HT-29 (cell line): ENCODE measurements around the gene DIS3L2. TPM values are rescaled to one million over a fixed set of nuclear protein-coding genes. Genes with fewer than 3 reads are reported as not detected.

Experiments
- DNase-seq: peaks from one replicate; pipeline ENCODE4 v3.0.0-alpha.2; 2015; ENCODE audit warnings: low spot score
- total RNA-seq: library from RNA; depleted of rRNA; stranded (reverse); fragments of >200 nt; shearing (Covaris generic); gene quantifications from 2 replicates; pipeline ENCODE4 v1.2.3, GENCODE V29; 2014

DIS3L2 gene
- total RNA-seq, 1 experiment from 2014 or later: 29.4 TPM

DNA sequence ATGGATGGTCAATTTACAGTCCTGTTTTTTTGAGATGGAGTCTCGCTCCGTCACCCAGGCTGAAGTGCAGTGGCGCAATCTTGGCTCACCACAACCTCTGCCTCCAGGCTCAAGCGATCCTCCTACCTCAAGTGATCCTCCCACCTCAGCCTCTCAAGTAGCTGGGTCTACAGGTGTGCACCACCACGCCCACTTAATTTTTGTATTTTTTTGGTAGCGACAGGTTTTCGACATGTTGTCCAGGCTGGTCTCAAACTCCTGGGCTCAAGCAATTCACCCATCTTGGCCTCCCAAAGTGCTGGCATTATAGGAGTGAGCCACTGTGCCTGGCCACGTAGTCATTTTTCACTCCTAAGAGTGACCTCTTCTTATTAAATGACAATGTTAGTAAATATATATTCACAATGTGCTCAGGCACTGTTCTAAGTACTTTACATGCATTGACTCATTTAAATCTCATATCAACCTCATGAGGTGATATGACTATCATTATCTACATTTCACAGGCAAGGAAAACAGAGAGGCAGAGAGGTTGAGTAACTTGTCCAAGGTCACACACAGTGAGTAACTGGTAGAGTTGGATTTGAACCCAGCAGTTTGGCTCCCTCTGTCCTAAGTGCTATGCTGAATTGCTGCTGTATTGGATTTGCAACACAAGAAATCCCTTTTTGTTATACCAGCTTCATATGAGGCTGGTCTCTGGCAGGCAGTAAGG lies 5.6 kb upstream of the DIS3L2 start:
- no peak for DNase-seq

DNA sequence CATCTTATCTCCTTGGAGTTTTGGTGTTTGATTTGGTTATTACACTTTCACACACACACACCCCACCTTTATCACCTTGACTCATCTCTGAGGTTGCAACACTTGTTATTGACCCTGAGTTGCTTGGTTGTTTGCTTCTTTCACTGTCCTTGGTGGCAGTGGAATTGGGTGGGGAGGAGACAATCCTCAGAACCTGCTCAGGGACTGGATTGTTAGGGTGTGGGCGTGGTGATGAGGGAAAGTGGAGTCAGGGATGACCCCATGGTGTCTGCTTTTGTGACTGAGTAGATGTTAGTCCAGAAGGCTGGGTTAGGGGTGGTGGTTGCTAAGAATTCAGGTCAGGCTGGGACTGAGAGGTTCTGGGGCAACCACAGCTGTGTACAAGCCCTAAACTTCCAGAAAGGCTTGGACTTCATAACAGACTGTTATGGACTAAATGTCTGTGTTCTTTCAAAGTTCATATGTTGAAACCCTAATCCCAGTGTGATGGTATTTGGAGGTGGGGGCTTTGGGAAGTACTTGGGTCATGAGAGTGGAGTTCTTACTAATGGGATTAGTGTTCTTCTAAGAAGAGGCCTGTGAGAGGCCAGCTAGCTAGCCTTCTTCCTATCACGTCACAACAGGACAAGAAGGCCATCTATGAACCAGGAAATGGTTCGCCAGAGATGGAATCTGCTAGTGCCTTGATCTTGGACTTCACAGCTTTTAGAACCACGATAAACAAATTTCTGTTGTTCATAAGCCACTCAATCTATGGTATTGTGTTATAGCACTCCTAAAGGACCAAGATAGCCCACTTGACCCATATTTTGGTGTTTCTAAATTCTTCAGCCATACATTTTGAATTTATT lies 3.4 kb upstream of the DIS3L2 start:
- DNase-seq: peak; percentile 8

DNA sequence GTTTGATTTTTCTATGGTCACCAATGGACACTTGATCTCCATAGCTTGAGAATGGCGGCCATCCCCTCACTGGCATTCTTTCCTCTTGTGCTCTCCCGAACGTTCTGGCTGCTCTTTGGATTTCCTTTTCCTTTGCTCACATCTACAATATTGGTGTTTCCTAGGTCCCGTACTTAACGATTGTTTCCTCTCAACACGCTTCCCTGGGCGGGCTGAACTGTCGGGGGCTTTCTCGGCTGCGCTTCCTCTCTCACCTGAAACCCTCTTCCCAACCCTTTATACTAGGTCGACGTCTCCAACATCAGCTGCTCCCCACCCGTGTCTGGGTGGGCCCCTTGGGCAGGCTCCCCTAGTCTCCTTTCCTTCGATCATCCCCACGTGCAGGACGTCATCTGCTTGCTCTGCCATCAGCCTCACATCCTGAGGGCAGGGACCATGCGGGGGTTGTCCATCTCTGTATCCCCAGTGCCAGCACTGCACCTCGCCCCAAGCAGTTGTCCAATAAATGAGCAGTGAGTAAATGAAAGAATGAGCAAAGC lies 634 bp upstream of the DIS3L2 start:
- no peak for DNase-seq

DNA sequence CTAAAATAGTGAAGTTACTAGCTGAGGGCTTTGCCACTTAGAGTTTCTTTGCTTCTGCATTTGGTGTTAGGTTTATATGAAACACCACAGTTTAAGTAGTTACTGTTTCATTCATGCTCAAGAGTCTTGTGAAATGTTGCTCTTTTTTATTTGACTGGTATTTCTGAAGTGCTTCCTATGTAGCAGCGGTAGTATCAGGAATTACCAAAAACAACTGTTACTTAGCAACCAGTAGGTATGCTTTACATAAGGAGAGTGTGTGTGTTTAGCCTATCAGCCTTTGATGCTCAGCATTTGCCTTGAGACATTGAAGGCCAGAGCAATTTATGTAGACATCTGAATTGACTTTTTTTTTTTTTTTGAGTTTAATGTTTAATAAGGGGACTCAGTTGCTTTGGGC lies 3.6 kb downstream of the DIS3L2 start:
- no peak for DNase-seq

DNA sequence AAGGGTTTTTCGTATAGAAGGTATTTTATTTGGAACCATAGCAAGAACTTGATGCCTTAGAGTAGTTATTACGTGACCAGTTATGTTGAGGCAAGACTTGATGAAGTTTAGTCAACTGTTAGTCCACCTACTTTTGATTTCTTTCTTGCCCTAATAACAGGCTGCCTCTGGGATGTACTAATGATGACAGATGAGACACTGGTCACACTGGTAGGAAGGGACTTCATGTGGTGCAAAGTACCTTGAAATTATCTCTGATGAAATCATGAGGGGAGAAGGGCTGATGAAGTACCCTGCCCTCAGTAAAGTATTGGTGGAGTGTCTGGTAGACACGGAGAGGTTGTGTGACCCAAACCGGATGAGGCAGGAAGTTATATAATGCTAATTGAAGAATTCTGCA lies 5.4 kb downstream of the DIS3L2 start:
- no peak for DNase-seq

DNA sequence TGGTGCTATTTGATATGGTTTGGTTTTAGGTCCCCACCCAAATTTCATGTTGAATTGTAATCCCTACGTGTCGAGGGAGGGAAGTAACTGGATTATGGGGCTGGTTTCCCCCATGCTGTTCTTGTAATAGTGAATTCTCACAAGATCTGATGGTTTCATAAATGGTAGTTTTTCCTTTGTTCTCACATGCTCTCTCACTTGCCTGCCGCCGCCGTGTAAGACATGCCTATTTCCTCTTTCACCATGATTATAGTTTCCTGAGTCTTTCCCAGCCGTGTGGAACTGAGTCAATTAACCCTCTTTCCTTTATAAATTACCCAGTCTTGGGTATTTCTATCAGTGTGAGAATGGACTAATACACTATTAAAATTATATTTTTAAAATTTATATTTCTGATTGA lies 7.3 kb downstream of the DIS3L2 start:
- no peak for DNase-seq

DNA sequence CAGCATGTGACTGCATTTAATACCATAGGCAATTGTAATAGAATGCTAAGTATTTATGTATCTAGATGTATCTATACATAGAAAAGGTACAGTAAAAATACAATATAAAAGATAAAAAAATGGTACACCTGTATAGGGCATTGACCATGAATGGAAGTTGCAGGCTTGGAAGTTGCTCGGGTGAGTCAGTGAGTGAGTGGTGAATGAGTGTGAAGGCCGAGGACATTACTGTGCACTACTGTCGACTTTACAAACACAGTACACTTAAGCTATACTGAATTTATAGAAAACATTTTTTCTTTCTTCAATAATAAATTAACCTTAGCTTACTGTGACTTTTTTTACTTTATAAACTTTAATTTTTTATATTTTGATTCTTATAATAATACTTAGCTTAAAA lies 8.9 kb downstream of the DIS3L2 start:
- DNase-seq: no peak

DNA sequence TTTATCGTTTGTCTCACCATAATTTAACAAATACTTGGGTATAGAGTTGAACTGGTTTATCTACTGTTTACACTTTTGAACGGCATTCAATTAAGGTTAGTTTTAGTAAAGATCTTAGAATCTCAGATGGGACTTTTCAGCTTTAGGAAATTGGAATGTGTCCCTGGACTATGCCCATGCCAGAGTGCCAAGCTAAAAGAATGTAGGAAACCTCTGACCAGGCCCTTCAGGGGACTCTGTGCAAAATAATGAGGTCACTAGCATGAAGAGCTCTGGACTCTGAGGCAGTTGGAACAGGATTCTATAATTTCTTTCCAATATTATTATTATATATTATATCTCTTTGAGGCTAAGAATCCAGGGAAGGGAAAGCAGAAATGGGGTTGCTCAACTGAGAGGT lies 13.5 kb downstream of the DIS3L2 start:
- DNase-seq: no peak

DNA sequence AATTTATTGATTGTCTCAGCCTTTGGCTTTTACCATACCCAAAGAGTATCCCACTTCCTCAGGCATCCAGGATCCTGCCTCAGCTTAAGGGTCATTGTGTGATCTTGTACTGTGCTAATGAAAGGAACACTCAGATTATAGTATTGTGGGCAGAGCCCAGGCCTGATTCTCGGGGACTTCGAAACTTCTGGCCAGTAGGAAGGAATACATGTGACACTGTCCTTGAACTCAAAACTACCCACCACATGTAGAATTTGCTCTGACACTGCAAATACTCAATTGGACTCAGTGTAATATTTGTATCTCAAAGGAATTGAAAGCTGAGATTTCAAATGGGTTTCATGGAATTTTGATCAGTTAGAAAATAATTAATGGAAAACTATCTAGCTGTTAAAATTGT lies 15.9 kb downstream of the DIS3L2 start:
- DNase-seq: no peak

DNA sequence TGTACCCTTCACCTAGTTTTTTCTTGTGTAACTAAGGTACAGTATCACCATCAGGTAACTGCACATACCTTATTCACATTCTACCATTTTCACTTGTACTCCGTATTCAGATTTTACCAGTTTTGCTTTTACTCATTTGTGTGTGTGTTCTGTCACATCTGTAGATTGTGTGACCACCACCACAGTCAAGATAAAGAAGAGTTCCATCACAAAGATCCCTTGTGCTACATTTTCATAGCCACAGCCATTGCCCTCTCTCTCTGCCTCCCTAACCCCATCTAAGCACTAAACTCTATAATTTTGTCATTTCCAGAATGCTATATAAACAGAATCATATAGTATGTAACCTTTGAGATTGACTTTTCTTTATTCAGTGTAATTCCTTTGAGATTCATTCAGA lies 23.5 kb downstream of the DIS3L2 start:
- no peak for DNase-seq

DNA sequence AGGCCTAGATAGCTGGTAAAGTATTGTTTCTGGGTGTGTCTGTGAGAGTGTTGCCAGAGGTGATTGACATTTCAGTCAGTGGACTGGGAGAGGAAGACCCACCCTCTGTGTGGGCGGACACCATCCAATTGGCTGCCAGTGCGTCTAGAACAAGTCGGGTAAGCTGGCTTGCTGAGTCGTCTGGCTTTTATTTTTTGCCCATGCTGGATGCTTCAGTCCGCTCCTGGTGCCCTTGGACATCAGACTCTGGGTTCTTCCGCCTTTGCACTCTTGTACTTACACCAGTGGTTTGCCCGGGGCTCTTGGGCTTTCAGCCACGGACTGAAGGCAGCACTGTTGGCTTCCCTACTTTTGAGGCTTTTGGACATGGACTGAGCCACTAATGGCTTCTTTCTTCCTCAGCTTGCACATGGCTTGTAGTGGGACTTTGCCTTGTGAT lies 24.3 kb downstream of the DIS3L2 start:
- DNase-seq: peak; percentile 78

DNA sequence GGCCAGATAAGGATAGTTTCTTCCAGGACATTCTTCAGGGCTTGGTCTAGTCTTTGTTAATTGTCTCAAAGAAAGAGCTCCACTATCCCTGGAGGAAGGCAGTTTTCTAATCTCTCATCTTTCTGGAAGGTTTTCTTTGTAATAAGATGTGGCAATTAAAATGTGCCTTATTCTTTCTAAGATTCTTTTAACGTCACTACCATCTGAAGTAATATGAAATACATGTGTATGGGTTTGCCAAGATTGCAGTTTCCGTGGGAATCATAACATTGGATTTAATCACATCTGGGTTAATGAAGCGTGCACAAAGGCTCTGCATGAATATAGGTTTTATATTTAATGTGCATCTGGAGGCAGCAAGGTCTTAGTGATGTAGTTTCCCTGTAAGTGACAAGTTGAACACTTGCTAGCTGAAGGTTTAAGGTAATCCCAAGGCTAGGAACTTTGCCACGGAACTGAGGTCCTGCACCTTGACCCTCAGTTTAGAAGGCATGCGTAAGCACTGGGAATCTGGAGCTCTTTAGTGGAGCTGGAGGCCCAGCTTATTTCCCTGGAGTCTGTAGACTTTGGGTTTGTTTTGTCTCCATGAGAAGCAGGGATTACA lies 25.7 kb downstream of the DIS3L2 start:
- DNase-seq: no peak

DNA sequence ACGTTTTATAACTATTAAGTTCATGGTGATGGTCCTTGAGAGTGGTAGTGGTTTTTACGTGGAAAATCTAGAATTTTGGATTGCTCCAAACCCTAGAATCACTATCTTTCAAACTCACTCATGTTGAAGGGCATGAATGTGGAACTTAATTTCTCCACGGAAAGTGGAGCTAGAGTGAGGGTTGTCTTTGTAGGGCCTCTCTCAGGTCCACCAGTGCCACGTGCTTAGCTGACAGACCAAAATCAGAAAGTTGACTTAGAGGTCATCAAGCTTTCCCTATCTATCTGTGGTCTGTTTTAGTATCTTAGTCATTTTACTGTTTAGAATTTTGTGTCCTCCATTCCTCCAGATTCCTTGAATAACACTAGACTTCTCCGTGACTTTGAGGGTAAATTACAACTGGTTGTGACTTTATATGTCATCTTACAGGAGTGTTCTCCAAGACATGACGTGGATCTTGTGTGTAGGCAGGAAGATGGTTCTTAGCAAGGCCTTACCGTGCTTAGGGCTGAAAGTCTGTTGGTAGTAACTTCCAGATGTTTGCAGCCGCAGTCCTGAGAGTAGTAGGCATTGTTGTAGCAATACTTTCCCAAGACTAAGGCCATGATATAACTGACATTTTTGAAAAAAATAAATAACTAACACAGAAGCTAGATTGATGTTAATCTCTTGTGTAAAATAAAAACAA lies 26.8 kb downstream of the DIS3L2 start:
- DNase-seq: no peak

DNA sequence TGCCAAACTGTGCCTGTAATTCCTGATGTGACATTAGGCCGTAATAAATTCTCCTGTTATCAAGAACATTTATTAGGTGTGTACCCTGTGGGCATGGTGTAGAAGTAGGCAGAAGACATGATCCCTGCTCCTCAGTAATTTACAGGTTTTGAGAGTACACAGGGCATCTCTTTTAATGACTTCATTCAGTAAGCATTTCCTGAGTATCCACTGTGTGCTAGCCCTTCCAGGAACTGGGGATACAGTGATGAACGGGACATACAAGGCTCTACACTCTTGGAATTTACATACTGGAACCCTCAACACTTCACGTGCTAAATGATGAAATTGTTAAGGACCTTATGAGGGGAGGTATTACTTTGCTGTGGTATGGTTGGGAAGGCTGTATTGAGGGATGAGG lies 30.2 kb downstream of the DIS3L2 start:
- no peak for DNase-seq

DNA sequence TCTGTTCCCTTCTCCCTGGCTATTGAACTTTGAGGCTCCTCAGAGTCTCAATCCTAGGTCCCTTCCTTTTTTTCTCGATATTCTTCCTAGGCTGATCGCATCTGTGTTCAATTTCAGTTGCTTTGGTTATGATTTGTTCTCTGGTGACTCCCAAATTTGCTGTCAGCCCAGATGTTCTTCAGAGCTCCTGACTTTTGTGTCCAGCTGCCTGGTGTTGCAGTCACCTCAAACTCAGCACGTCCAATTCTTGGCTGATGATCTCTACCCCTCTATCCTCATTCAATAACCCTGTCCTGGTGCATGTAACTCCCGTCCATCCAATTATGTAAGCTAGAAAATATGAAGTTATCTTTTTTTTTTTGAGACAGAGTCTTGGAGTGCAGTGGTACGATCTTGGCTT lies 31.4 kb downstream of the DIS3L2 start:
- no peak for DNase-seq

DNA sequence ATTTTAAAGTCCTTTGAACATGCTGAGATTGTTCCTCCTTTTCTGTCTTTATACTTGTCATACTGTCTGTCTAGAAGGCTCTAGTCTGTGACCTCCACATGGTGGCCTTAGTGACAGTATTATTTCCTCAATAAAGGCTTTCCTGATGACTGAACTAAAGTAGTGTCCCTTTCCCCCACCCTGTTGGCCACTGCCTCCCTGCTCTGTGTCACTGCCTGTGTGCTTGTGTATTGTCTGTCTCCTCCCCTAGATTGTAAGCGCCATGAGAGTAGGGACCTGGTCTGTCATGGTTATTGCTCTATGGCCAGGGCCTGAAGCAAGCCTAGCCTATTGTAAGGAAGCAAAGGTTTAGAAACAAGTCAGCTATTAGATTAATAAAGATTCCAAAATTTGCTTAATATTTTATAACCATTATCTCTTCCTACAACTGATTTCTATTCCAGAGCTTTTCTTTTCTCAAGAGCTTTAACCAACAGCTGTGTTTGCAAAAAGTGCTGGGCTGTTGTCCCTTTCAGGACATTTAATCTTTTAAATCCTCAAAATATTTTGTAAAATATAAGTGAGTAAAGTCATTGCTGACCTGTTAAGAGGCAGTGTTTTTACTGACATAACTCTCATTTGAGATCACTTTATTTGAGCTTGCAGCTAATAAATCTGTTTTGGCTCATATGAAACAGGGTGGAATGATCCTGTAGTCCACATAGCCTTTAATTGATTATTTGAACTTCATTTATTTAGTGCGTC lies 35.5 kb downstream of the DIS3L2 start:
- no peak for DNase-seq

DNA sequence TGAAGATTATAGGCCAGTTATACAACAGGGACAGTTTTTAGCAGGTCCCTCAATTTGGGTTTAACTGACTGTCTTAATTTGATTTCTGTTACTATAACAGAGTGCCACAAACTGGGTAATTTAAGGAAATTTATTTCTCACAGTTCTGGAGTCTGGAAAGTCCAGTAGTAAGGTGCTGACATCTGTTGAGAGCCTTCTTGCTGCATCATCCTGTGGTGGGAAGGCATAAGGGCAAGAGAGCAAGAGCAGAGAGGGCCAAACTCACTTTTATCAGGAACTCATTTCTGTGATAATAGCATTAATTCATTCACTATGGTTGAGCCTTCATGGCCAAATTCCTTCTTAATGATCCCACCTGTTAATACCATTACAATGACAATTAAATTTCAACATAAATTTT lies 36.5 kb downstream of the DIS3L2 start:
- no peak for DNase-seq

DNA sequence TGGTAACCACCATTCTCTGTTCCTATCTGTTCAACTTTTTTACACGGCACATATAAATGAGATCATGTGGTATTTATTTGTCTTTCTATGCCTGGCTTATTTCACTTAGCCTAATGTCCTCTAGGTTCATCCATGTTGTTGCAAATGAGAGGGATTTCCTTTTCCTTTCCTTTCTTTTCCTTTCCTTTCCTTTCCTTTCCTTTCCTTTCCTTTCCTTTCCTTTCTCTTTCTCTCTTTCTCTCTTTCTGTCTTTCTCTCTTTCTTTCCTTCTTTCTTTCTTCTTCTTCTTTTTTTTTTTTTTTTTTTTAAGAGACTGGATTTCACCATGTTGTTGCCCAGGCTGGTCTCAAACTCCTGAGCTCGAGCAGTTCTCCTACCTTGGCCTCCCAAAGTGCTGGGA lies 38.9 kb downstream of the DIS3L2 start:
- no peak for DNase-seq

DNA sequence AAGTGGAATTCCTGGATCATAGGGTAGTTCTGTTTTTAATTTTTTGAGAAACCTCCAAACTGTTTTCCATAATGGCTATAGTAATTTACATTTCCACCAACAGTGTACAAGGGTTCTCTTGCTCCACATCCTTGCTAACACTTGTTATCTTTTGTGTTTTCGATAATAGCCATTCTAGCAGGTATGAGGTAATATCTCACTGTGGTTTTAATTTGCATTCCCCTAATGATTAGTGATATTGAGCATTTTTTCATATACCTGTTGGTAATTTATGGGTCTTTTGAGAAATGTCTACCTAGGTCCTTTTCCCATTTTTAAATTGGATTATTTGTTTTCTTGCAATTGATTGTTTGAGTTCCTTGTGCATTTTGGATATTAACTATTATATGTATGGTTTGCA lies 39.6 kb downstream of the DIS3L2 start:
- no peak for DNase-seq

DNA sequence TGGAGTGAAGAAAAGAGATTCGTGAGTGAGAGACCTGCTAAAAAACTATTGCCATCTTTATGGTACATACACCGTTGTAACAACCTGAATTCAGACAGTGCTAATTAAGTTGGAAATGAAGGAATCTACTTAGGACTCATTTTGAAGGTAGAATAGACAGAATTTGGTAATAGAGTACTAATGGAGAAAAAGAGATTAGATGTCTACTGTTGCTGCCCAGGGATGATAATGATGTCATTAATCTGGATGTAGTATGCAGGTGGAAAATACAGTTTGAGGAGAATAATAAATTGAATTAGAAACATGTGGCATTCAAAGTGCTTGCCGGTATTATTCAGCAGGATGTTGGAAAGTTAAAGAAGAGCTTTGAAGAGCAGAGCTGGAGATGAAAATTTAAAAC lies 44.7 kb downstream of the DIS3L2 start:
- DNase-seq: no peak
